ENCODE results near the gene SAFB. TPM values are rescaled to one million over a fixed set of nuclear protein-coding genes. Genes with fewer than 3 reads are reported as not detected.
A peak's percentile ranks its signal among the peaks of the same experiment; 100 is the strongest.
"Not testable (repeated sequence)": the region's sequence is repeated elsewhere in the genome, so short reads cannot be mapped to it uniquely, and the experiment has no call there.

The SAFB gene
- total RNA-seq, 1 donor from 2014 or later = 132 TPM

- intact Hi-C loops (cut with micrococcal nuclease) = no loop called here
- Mint-ChIP-seq H3K9me3 (no peaks in the 10 kb centered on the region), H3K36me3 (ENCODE audit: low read depth) (peaks cover 88% of the 10 kb centered on the region), H3K4me3 (ENCODE audit: low read depth) (no peak overlapping the region), H3K27me3 (ENCODE audit: low read depth) (no peaks in the 10 kb centered on the region), H3K27ac (no peak overlapping the region), H3K4me1 (ENCODE audit: low read depth) (peaks cover 3% of the 10 kb centered on the region)
- no peak for DNase-seq (ENCODE audit: low spot score)
Observed at GRCh38 chr19:5607318-5608275, 15.3 kb upstream of the SAFB start.

GRCh38 chr19:5608291-5608690, 14.6 kb upstream of the SAFB start:
- DNase-seq (ENCODE audit: low spot score) = no peak
- Mint-ChIP-seq H3K4me1 (ENCODE audit: low read depth) (peaks cover 6% of the 10 kb centered on the region), H3K27ac (no peak overlapping the region), H3K36me3 (ENCODE audit: low read depth) (peaks cover 90% of the 10 kb centered on the region), H3K9me3 (no peaks in the 10 kb centered on the region), H3K27me3 (ENCODE audit: low read depth) (no peaks in the 10 kb centered on the region), H3K4me3 (ENCODE audit: low read depth) (no peak overlapping the region)
- intact Hi-C loops (cut with micrococcal nuclease) = no loop called here

GRCh38 chr19:5608766-5609165, 14.1 kb upstream of the SAFB start:
- H3K9me3 Mint-ChIP-seq; DNase-seq (ENCODE audit: low spot score); H3K27me3 Mint-ChIP-seq (ENCODE audit: low read depth); H3K4me1 Mint-ChIP-seq (ENCODE audit: low read depth); H3K4me3 Mint-ChIP-seq (ENCODE audit: low read depth); intact Hi-C loops (cut with micrococcal nuclease); H3K27ac Mint-ChIP-seq: not testable (repeated sequence)
- H3K36me3 Mint-ChIP-seq (ENCODE audit: low read depth) = peaks cover 90% of the 10 kb centered on the region

- DNase-seq (ENCODE audit: low spot score) = no peak
- Mint-ChIP-seq H3K27ac (no peak overlapping the region), H3K4me1 (ENCODE audit: low read depth) (peaks cover 6% of the 10 kb centered on the region), H3K4me3 (ENCODE audit: low read depth) (no peak overlapping the region), H3K36me3 (ENCODE audit: low read depth) (peaks cover 90% of the 10 kb centered on the region), H3K9me3 (no peaks in the 10 kb centered on the region), H3K27me3 (ENCODE audit: low read depth) (no peaks in the 10 kb centered on the region)
- intact Hi-C loops (cut with micrococcal nuclease) = no loop called here
Observed at GRCh38 chr19:5609881-5610448, 12.9 kb upstream of the SAFB start.

GRCh38 chr19:5612891-5613865, 9.7 kb upstream of the SAFB start:
- H3K9me3 Mint-ChIP-seq = no peaks in the 10 kb centered on the region
- H3K27me3 Mint-ChIP-seq (ENCODE audit: low read depth) = no peaks in the 10 kb centered on the region
- no peak for DNase-seq (ENCODE audit: low spot score)
- H3K27ac Mint-ChIP-seq = no peak overlapping the region
- H3K36me3 Mint-ChIP-seq (ENCODE audit: low read depth) = peaks cover 92% of the 10 kb centered on the region
- no peak overlapping the region for H3K4me3 Mint-ChIP-seq (ENCODE audit: low read depth)
- intact Hi-C loops (cut with micrococcal nuclease) = no loop called here
- H3K4me1 Mint-ChIP-seq (ENCODE audit: low read depth) = peaks cover 3% of the 10 kb centered on the region

- Mint-ChIP-seq H3K27ac (no peak overlapping the region), H3K27me3 (ENCODE audit: low read depth) (no peaks in the 10 kb centered on the region), H3K4me1 (ENCODE audit: low read depth) (peaks cover 14% of the 10 kb centered on the region), H3K9me3 (no peaks in the 10 kb centered on the region), H3K36me3 (ENCODE audit: low read depth) (peaks cover 90% of the 10 kb centered on the region), H3K4me3 (ENCODE audit: low read depth) (no peak overlapping the region)
- DNase-seq (ENCODE audit: low spot score) = no peak
- intact Hi-C loops (cut with micrococcal nuclease) = no loop called here
Observed at GRCh38 chr19:5615756-5616327, 7.0 kb upstream of the SAFB start.

- Mint-ChIP-seq H3K27me3 (ENCODE audit: low read depth) (no peaks in the 10 kb centered on the region), H3K9me3 (no peaks in the 10 kb centered on the region), H3K36me3 (ENCODE audit: low read depth) (peaks cover 93% of the 10 kb centered on the region), H3K27ac (no peak overlapping the region), H3K4me3 (ENCODE audit: low read depth) (no peak overlapping the region), H3K4me1 (ENCODE audit: low read depth) (peaks cover 21% of the 10 kb centered on the region)
- no peak for DNase-seq (ENCODE audit: low spot score)
- intact Hi-C loops (cut with micrococcal nuclease) = no loop called here
Observed at GRCh38 chr19:5617080-5617479, 5.8 kb upstream of the SAFB start.

GRCh38 chr19:5618591-5618990, 4.3 kb upstream of the SAFB start:
- Mint-ChIP-seq H3K9me3 (no peaks in the 10 kb centered on the region), H3K27ac (no peak overlapping the region), H3K27me3 (ENCODE audit: low read depth) (no peaks in the 10 kb centered on the region), H3K4me3 (ENCODE audit: low read depth) (no peak overlapping the region), H3K36me3 (ENCODE audit: low read depth) (peaks cover 88% of the 10 kb centered on the region), H3K4me1 (ENCODE audit: low read depth) (peaks cover 19% of the 10 kb centered on the region)
- intact Hi-C loops (cut with micrococcal nuclease) = no loop called here
- DNase-seq (ENCODE audit: low spot score) = no peak

GRCh38 chr19:5619946-5620345, 2.9 kb upstream of the SAFB start:
- H3K9me3 Mint-ChIP-seq = no peaks in the 10 kb centered on the region
- intact Hi-C loops (cut with micrococcal nuclease) = loop anchor here (5.0 kb wide), 1 partner anchor 1218 kb away; the partner anchor contains the start of genes CHAF1A and SH3GL1
- DNase-seq (ENCODE audit: low spot score) = no peak
- peaks cover 88% of the 10 kb centered on the region for H3K36me3 Mint-ChIP-seq (ENCODE audit: low read depth)
- no peaks in the 10 kb centered on the region for H3K27me3 Mint-ChIP-seq (ENCODE audit: low read depth)
- peaks cover 20% of the 10 kb centered on the region for H3K4me1 Mint-ChIP-seq (ENCODE audit: low read depth)
- peak overlapping the region; percentile 100 for H3K4me3 Mint-ChIP-seq (ENCODE audit: low read depth)
- no peak overlapping the region for H3K27ac Mint-ChIP-seq

- H3K4me1 Mint-ChIP-seq (ENCODE audit: low read depth) = peaks cover 32% of the 10 kb centered on the region
- H3K36me3 Mint-ChIP-seq (ENCODE audit: low read depth) = peaks cover 88% of the 10 kb centered on the region
- no peak for DNase-seq (ENCODE audit: low spot score)
- H3K4me3 Mint-ChIP-seq (ENCODE audit: low read depth) = peak overlapping the region; percentile 100
- intact Hi-C loops (cut with micrococcal nuclease) = loop anchor here (5.0 kb wide), 1 partner anchor 1219 kb away; the partner anchor contains the start of genes CHAF1A and SH3GL1
- peak overlapping the region; percentile 93 for H3K27ac Mint-ChIP-seq
- no peaks in the 10 kb centered on the region for H3K27me3 Mint-ChIP-seq (ENCODE audit: low read depth)
- H3K9me3 Mint-ChIP-seq = no peaks in the 10 kb centered on the region
Observed at GRCh38 chr19:5621311-5621944, 1.5 kb upstream of the SAFB start.

- intact Hi-C loops (cut with micrococcal nuclease) = loop anchor here (1.0 to 5.0 kb wide), 5 partner anchors 58 to 1220 kb away; partner anchors contain the start of genes CATSPERD, CHAF1A, DUS3L and LONP1
- H3K4me1 Mint-ChIP-seq (ENCODE audit: low read depth) = peaks cover 36% of the 10 kb centered on the region
- H3K36me3 Mint-ChIP-seq (ENCODE audit: low read depth) = peaks cover 87% of the 10 kb centered on the region
- peak overlapping the region; percentile 100 for H3K4me3 Mint-ChIP-seq (ENCODE audit: low read depth)
- H3K9me3 Mint-ChIP-seq = no peaks in the 10 kb centered on the region
- H3K27me3 Mint-ChIP-seq (ENCODE audit: low read depth) = no peaks in the 10 kb centered on the region
- DNase-seq (ENCODE audit: low spot score) = peak; percentile 31
- peak overlapping the region; percentile 93 for H3K27ac Mint-ChIP-seq
Observed at GRCh38 chr19:5621945-5622464, 878 bp upstream of the SAFB start.

All from activated T-helper 2 cell treated with anti-CD3 and anti-CD28 coated beads, Interferon-gamma antibody, Interleukin-2, Interleukin-4, amounts not matched to agents 10 μg/mL and 5 μg/mL and 100 μg/mL, durations not matched to agents 14 hours and 24 hours and 36 hours (primary cell).